Measurements from ENCODE around the gene SLC25A12. TPM values are rescaled to one million over a fixed set of nuclear protein-coding genes. Genes with fewer than 3 reads are reported as not detected.
A peak's percentile ranks its signal among the peaks of the same experiment; 100 is the strongest.

SLC25A12 gene
- total and polyA plus RNA-seq, 2 experiments from 2014 or later: 15.1 to 17.6 TPM

GRCh38 chr2:171889333-171889732 is 4.7 kb downstream of the SLC25A12 start:
- H3K9me2 ChIP-seq (ENCODE audit: insufficient read depth): no peaks in the 10 kb centered on the region
- DNase-seq: no peak
- no peak overlapping the region for H3K4me2 ChIP-seq (ENCODE audit: unreplicated experiment)
- no peak for TF ChIP-seq EZH2 (IDR thresholded peaks at IDR 0.05; ENCODE audit: insufficient read depth, poor library complexity, severe bottlenecking)
- no peak for TF ChIP-seq EZH2phosphoT487 (IDR thresholded peaks at IDR 0.05; ENCODE audit: insufficient read depth, low read depth)
- no peak overlapping the region for H3K9ac ChIP-seq
- no peak overlapping the region for H3K4me3 ChIP-seq
- no peaks in the 10 kb centered on the region for H3K9me3 ChIP-seq (ENCODE audit: low read depth)
- H3F3A ChIP-seq (ENCODE audit: insufficient read depth): no peaks in the 10 kb centered on the region
- H4K20me1 ChIP-seq (ENCODE audit: insufficient read depth): no peaks in the 10 kb centered on the region
- H3K36me3 ChIP-seq (ENCODE audit: low read depth): peaks cover 6% of the 10 kb centered on the region; the same call in 1 of the 2 replicates
- peaks cover 9% of the 10 kb centered on the region for H3K4me1 ChIP-seq (ENCODE audit: insufficient read depth)
- H3K27me3 ChIP-seq (replicated peaks; ENCODE audit: insufficient read depth): no peaks in the 10 kb centered on the region
- no peak overlapping the region for H2AFZ ChIP-seq
- peaks cover 28% of the 10 kb centered on the region for H3K79me2 ChIP-seq (ENCODE audit: insufficient read depth)
- 94 to 99% methylated on average over 2 of the region's 2 CpGs for WGBS, 2 experiments (ENCODE audit: low coverage in 1 of 2, low lambda C conversion rate in 2 of 2, missing lambda C conversion rate in 2 of 2)
- in situ Hi-C loops (cut with MboI): no loop called here
- no peak overlapping the region for H3K27ac ChIP-seq

GRCh38 chr2:171883275-171883893 is 10.7 kb downstream of the SLC25A12 start:
- peaks cover 13% of the 10 kb centered on the region; the same call in 1 of the 2 replicates for H3F3A ChIP-seq (ENCODE audit: insufficient read depth)
- H3K9me2 ChIP-seq (ENCODE audit: insufficient read depth): no peaks in the 10 kb centered on the region
- H3K9ac ChIP-seq: no peak overlapping the region
- TF ChIP-seq EZH2 (IDR thresholded peaks at IDR 0.05; ENCODE audit: insufficient read depth, poor library complexity, severe bottlenecking) (no peak), EZH2phosphoT487 (IDR thresholded peaks at IDR 0.05; ENCODE audit: insufficient read depth, low read depth) (no peak)
- H3K4me1 ChIP-seq (ENCODE audit: insufficient read depth): peaks cover 14% of the 10 kb centered on the region
- no peaks in the 10 kb centered on the region for H4K20me1 ChIP-seq (ENCODE audit: insufficient read depth)
- H3K9me3 ChIP-seq (ENCODE audit: low read depth): no peaks in the 10 kb centered on the region
- no peak overlapping the region for H3K27ac ChIP-seq
- H3K4me3 ChIP-seq: no peak overlapping the region
- DNase-seq: no peak
- no peaks in the 10 kb centered on the region for H3K27me3 ChIP-seq (replicated peaks; ENCODE audit: insufficient read depth)
- H3K4me2 ChIP-seq (ENCODE audit: unreplicated experiment): no peak overlapping the region
- in situ Hi-C loops (cut with MboI): no loop called here
- no peaks in the 10 kb centered on the region for H3K36me3 ChIP-seq (ENCODE audit: low read depth)
- H2AFZ ChIP-seq: no peak overlapping the region
- peaks cover 27% of the 10 kb centered on the region for H3K79me2 ChIP-seq (ENCODE audit: insufficient read depth)
- WGBS, 2 experiments (ENCODE audit: low coverage in 1 of 2, low lambda C conversion rate in 2 of 2, missing lambda C conversion rate in 2 of 2): 91% methylated on average over 5 of the region's 5 CpGs

DNA sequence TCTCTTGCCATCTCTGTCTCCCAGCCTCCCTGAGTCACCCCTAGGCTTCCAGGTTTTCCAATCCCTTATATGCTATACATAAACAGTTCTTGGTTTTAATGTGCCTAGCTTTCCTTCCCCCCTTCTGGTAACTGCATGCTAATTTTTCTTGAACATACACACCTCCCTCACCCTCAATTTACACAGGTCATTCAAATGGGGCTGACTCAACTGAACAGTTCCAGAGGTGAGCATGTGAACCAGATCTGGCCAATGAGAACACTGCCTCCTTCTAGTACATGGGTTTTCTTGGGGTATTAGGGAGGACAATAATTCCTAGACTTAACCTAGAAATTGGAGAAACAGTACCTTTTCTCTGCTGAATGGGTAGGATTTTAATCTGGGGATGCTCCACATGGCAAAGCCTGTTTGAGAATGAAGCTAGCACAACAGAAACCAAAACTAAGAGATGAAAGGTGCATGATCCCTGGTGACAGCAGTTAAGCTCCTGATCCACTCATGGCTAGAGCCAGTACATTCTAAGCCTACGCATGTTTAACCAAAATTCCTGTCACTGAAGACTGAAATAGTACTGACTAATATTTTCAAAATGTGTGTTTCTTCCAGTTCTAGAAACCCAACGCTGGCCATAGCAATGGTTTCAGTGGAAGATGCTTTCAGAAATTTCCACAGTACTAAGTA is 11.8 kb downstream of the SLC25A12 start:
- no peak overlapping the region for H2AFZ ChIP-seq

GRCh38 chr2:171880774-171881173 is 13.3 kb downstream of the SLC25A12 start:
- Histone ChIP-seq H3K9ac (no peak overlapping the region), H2AFZ (no peak overlapping the region), H3K4me2 (ENCODE audit: unreplicated experiment) (no peak overlapping the region), H3K27ac (no peak overlapping the region), H4K20me1 (ENCODE audit: insufficient read depth) (no peaks in the 10 kb centered on the region), H3K27me3 (replicated peaks; ENCODE audit: insufficient read depth) (no peaks in the 10 kb centered on the region), H3F3A (ENCODE audit: insufficient read depth) (peaks cover 18% of the 10 kb centered on the region; the same call in 1 of the 2 replicates), H3K9me3 (ENCODE audit: low read depth) (no peaks in the 10 kb centered on the region), H3K79me2 (ENCODE audit: insufficient read depth) (peaks cover 48% of the 10 kb centered on the region), H3K9me2 (ENCODE audit: insufficient read depth) (no peaks in the 10 kb centered on the region), H3K4me1 (ENCODE audit: insufficient read depth) (peaks cover 21% of the 10 kb centered on the region), H3K4me3 (no peak overlapping the region), H3K36me3 (ENCODE audit: low read depth) (no peaks in the 10 kb centered on the region)
- DNase-seq: no peak
- 96% methylated on average over 3 of the region's 3 CpGs for WGBS, 2 experiments (ENCODE audit: low coverage in 1 of 2, low lambda C conversion rate in 2 of 2, missing lambda C conversion rate in 2 of 2)
- TF ChIP-seq EZH2phosphoT487 (IDR thresholded peaks at IDR 0.05; ENCODE audit: insufficient read depth, low read depth): no peak
- in situ Hi-C loops (cut with MboI): no loop called here

More for the DNA sequence above, 11.8 kb downstream of the SLC25A12 start:
- no peaks in the 10 kb centered on the region for H3K9me2 ChIP-seq (ENCODE audit: insufficient read depth)
- no peak overlapping the region for H3K4me3 ChIP-seq
- H3K36me3 ChIP-seq (ENCODE audit: low read depth): no peaks in the 10 kb centered on the region
- H3K9ac ChIP-seq: no peak overlapping the region
- no peaks in the 10 kb centered on the region for H3K9me3 ChIP-seq (ENCODE audit: low read depth)
- no peaks in the 10 kb centered on the region for H3K27me3 ChIP-seq (replicated peaks; ENCODE audit: insufficient read depth)
- 97 to 99% methylated on average over 2 of the region's 2 CpGs for WGBS, 2 experiments (ENCODE audit: low coverage in 1 of 2, low lambda C conversion rate in 2 of 2, missing lambda C conversion rate in 2 of 2)
- H3F3A ChIP-seq (ENCODE audit: insufficient read depth): peaks cover 18% of the 10 kb centered on the region; the same call in 1 of the 2 replicates
- TF ChIP-seq EZH2phosphoT487 (IDR thresholded peaks at IDR 0.05; ENCODE audit: insufficient read depth, low read depth) (no peak), EZH2 (IDR thresholded peaks at IDR 0.05; ENCODE audit: insufficient read depth, poor library complexity, severe bottlenecking) (no peak)
- peaks cover 21% of the 10 kb centered on the region for H3K4me1 ChIP-seq (ENCODE audit: insufficient read depth)
- H3K4me2 ChIP-seq (ENCODE audit: unreplicated experiment): no peak overlapping the region
- H4K20me1 ChIP-seq (ENCODE audit: insufficient read depth): no peaks in the 10 kb centered on the region
- H3K27ac ChIP-seq: no peak overlapping the region
- peak; percentile 11 for DNase-seq
- peaks cover 34% of the 10 kb centered on the region for H3K79me2 ChIP-seq (ENCODE audit: insufficient read depth)
- in situ Hi-C loops (cut with MboI): no loop called here
